Measurements from ENCODE around the gene WWOX.

GRCh38 chr16:78309763-78310162, 210.3 kb downstream of the WWOX start:
- no peak for TF ChIP-seq CTCF (conservative IDR thresholded peaks at IDR 0.05; ENCODE audit: low read depth, low read length)
- TF ChIP-seq EZH2phosphoT487 (IDR thresholded peaks at IDR 0.05; ENCODE audit: borderline replicate concordance, low read length) = no peak
